Endothelial cell of umbilical vein (primary cell): ENCODE measurements around the gene SLC25A28.

Experiments
- POLR2A ChIP-seq: IDR thresholded peaks from 2 replicates; pipeline ENCODE4 v1.6.1; 2012; ENCODE audit warnings: low read depth, mild to moderate bottlenecking, control low read depth, low read length
- POLR2AphosphoS5 ChIP-seq: IDR thresholded peaks from 2 replicates; pipeline ENCODE4 v1.6.1; 2012; ENCODE audit warnings: low read depth, mild to moderate bottlenecking, control low read depth, low read length, moderate library complexity; ENCODE audit not compliant: insufficient read depth
- TF ChIP-seq, protein P1 (sequence below), 2 donors: IDR thresholded peaks; 1 replicate in 1 of 2; 2 replicates in 1 of 2; pipeline ENCODE4 v1.5.1; 2011; ENCODE audit warnings: low read length in 2 of 2, mild to moderate bottlenecking in 2 of 2, moderate library complexity in 2 of 2, control low read depth in 1 of 2, inconsistent platforms in 1 of 2, low read depth in 1 of 2; ENCODE audit not compliant: insufficient read depth in 1 of 2; ENCODE audit errors: extremely low read depth in 1 of 2

DNA sequence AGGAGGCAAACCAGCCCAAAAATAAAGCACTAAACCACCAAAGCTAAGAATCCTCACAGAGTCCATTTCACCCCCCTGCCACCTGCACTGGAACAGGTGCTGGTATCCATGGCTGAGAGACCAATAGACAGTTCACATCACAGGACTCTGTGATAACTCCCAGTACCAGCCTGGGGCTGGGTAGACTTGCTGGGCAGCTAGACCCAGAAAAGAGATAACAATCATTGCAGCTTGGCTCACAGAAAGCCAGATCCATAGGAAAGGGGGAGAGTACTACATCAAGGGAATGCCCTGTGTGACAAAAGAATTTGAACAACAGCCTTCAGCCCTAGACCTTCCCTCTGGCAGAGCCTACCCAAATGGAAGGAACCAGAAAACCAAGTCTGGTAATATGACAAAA, 13.6 kb upstream of the SLC25A28 start:
- TF ChIP-seq, protein P1, sequence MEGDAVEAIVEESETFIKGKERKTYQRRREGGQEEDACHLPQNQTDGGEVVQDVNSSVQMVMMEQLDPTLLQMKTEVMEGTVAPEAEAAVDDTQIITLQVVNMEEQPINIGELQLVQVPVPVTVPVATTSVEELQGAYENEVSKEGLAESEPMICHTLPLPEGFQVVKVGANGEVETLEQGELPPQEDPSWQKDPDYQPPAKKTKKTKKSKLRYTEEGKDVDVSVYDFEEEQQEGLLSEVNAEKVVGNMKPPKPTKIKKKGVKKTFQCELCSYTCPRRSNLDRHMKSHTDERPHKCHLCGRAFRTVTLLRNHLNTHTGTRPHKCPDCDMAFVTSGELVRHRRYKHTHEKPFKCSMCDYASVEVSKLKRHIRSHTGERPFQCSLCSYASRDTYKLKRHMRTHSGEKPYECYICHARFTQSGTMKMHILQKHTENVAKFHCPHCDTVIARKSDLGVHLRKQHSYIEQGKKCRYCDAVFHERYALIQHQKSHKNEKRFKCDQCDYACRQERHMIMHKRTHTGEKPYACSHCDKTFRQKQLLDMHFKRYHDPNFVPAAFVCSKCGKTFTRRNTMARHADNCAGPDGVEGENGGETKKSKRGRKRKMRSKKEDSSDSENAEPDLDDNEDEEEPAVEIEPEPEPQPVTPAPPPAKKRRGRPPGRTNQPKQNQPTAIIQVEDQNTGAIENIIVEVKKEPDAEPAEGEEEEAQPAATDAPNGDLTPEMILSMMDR (IDR thresholded peaks at IDR 0.05; ENCODE audit: extremely low read depth in 1 of 2, insufficient read depth in 1 of 2, low read depth in 1 of 2, low read length in 2 of 2): no peak
- no peak for TF ChIP-seq POLR2AphosphoS5
- TF ChIP-seq POLR2A: no peak
